GM03348 (cell line): Measurements from ENCODE around the gene MYO3B.

Experiments
- DNase-seq: peaks from one replicate; pipeline ENCODE4 v3.0.0; 2012; ENCODE audit warnings: low spot score

Gene MYO3B, protein sequence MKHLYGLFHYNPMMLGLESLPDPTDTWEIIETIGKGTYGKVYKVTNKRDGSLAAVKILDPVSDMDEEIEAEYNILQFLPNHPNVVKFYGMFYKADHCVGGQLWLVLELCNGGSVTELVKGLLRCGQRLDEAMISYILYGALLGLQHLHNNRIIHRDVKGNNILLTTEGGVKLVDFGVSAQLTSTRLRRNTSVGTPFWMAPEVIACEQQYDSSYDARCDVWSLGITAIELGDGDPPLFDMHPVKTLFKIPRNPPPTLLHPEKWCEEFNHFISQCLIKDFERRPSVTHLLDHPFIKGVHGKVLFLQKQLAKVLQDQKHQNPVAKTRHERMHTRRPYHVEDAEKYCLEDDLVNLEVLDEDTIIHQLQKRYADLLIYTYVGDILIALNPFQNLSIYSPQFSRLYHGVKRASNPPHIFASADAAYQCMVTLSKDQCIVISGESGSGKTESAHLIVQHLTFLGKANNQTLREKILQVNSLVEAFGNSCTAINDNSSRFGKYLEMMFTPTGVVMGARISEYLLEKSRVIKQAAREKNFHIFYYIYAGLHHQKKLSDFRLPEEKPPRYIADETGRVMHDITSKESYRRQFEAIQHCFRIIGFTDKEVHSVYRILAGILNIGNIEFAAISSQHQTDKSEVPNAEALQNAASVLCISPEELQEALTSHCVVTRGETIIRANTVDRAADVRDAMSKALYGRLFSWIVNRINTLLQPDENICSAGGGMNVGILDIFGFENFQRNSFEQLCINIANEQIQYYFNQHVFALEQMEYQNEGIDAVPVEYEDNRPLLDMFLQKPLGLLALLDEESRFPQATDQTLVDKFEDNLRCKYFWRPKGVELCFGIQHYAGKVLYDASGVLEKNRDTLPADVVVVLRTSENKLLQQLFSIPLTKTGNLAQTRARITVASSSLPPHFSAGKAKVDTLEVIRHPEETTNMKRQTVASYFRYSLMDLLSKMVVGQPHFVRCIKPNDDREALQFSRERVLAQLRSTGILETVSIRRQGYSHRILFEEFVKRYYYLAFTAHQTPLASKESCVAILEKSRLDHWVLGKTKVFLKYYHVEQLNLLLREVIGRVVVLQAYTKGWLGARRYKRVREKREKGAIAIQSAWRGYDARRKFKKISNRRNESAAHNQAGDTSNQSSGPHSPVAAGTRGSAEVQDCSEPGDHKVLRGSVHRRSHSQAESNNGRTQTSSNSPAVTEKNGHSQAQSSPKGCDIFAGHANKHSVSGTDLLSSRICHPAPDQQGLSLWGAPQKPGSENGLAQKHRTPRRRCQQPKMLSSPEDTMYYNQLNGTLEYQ (N-terminal part only)

DNA sequence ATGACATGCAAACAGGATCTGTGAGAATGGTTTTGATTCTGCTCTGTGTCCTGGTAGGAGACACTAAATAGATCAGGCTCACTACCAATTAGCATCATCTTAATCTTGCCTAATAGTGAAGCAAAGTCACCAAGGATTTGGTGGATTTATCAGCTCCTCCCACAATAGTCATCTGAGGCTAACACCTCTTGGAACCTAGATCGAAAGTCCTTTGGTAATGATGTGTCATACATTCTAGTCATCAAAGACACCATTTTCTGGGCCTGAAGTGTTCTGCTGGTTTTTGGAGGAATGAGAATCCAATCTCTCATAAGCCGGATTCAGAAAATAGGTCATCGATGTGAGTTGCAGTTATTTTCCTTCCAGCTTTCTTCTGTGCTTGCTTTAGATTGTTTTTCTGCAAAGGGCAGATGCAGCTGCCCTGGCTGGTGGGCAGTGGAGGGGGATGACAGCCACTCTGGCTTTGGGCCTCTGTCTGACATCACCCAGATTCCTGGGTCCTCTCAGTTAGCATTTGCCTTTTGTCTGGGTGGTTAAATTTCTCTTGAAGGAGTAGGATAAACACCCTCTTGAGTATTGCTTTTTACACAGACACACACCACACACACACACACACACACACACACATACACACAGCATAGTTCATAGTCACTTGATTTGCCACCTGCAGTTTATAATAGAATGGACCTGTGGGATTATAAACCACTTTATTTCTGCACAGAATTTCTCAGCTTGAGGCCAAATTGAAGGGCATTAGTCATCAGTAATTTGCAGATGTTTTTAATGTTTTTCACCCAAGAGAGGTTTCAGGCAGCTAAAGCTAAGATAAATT, at the start of gene MYO3B:
Gene MYO3B (plus strand): TSS at position 198 of the 832 bp plus-strand sequence. CDS start 141 bp downstream, at position 339.
- peak; percentile 43 for DNase-seq

DNA sequence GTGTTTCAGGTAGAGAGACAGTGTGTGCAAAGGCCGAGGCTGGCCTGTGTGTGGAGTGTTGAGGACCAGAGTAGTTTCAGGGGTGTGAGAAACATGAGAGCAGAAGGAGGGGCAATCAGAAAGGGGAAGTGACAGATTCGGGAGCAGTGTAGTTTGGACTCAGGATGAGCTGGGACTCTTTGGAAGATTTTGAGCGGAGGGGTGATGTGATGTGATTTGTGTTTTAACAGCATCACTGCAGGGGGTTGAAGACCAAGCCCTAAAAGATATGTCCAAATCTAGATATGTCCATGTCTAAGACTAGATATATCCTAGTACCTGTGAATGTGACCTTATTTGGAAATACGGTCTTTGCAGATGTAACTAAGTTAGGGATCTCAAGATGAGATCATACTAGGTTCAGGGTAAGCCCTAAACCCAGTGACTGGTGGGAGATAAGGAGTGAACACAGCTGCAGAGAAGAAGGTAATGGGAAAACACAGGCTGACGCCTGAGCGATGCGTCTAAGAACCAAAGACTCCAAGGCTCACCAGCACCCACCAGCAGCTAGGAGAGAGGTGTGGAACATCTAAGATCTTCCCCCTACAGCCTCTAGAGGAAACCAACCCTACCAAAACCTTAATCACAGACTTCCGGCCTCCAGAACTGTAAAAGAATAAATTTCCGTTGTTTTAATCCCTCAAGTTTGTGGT, 38.5 kb upstream of the MYO3B start:
- DNase-seq, result no peak

DNA sequence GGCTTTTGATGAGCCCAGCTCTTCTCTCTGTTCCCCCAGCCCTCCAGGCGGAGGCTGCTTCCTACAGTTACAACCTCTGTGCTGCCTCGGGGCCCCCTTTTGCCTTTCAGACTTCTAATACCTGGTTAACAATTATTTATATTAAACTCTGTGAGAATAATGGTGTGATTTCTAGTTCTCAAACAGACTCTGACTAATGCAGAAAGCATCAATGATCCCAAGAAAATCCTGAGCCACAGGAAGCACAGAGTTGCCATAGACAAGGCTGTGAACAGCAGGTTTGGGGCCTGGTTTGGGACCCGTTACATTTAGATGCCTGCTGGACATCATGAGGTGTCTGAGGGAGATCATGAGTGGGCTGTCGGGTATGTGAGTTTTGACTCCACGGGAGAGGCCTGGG, 37.4 kb upstream of the MYO3B start:
- DNase-seq, result no peak

DNA sequence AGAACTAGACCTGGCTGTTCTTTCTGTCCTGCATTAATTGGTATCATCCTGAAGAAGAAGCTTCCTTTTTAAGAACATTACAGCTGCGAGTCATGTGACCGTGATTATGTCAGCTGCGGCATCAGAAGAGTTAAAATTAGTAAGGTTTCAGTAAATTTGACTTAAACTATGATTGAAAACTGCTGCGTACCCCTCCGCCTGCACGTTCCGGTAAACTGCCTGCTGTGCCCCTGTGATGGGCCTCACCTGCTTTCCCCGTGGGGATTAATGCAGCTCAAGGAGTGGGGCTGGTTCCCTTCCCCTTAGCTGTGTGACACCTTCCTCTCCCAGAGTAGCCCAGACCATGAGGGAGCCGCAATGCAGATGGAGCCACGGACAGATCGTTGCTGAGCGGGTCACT, 36.1 kb upstream of the MYO3B start:
- DNase-seq, result no peak

DNA sequence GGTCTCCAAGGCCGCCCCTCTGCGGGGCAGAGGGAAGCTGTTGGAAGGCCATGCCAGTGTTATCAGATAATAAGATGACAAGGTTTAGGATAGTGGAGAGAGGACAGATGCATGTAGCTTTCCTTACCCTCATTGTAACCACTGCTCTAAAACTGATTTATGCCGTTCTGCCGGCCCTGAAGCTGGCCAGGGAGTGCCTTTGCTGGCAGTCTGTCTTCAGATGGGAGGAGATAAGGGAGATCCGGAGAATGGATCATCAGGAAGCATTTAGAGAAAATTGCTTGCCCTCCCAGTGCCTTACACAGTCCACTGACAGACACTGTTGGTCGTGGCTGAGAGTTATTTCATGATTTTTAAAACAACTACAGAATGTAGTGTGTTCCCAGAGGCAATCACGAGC, 35.4 kb upstream of the MYO3B start:
- DNase-seq, result peak; percentile 29

DNA sequence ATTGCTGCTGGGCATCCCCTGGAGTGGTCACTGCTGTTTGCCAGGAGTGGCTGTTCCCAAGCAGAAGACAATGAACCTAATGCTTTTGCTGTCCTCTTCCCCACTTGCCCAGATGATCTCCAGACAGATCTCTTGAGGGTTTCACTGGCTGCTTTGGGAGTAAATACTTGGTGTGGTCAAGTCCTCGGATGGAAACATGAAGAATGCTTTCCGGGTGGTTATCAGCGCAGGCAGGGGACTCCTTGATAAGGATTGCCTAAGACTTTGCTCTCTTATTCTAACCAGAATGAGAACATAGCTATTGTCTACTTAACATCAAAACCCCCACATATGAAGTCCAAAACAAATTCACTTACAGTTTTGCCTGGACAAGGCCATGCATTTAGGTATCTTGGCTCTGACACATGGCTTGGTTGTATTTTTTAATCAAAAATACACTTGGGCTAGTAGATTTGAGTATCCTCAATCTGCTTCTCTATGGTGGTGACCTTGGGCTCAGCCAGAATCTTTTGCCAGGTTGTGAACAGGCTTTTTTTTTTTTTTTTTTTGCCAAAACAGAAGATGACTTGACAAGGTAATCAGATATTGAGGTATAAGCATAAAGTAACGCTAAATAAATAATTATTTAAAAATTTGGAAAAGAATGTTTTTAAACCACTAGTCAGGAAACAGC, 34.8 kb upstream of the MYO3B start:
- DNase-seq, result no peak

DNA sequence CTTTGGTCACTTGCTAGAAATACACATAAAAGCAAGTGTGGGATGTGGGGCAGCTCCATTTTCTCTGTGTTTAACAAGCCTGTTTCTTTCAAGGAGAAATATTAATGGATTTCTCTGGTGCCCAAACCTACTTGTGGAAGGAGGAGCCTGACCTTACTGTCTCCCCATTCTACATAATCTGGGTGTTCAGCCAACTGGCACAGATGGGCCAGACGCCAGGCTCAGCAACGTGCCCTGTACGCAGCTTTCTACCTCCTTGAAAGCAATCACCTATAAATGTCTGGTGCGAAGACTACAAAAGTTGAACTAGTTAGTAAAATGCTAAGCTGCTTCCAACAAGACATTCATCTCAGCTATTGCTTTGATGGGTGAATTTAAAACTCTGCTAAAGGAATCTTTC, 33.2 kb upstream of the MYO3B start:
- DNase-seq, result no peak

DNA sequence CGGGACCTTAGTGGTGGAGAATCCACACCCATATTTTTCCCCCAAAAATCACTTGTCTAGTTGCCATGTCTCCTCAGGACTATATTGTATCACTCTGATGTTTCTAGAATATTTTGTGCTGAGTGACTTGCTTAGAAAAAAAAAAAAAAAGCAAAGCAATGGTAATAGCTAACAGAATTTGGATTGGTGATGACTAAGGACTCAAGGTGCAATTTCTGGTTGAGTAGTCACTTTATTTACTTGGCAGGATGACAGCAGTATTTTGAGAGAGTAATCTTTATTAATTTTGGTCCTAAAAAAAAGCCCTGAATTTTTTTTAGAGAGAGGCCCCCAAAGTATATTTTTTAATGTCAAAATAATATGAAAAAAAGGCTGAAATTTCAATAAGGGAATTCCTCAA, 32.8 kb upstream of the MYO3B start:
- DNase-seq, result no peak

DNA sequence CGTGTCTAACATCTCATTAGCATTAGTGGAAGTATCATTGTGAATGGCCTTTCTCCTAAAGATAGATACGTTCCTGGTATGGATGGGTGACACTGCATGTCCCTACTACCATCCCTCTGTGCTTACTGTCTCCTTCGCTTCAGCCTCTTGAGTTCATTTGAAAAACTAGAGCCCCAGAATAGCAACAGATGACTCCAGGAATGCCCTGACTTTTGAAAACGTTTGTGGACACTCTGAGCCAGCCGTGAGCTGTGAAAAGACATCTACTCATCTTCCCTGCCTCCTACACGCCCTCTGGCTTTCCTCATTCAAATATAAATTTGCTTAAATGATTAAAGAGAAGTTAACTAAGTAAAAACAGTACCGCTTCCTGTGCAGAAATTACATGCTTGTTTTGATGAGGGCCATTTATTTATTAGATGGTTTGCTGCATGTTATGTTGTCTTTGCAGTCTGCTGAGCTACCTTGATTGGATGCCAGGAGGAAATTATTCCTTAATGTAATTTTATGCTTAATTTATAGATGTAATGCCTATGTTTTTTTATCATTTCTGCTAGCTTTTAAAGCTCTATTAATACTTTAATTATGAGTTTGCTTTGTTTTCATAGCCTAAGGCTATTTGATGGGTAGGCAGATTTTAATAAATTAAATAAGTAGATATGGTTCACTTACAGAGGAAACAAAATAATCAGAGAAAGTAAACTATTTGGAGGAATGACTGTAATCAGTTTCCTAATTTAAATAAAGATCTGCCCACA, 32.1 kb upstream of the MYO3B start:
- DNase-seq, result no peak

DNA sequence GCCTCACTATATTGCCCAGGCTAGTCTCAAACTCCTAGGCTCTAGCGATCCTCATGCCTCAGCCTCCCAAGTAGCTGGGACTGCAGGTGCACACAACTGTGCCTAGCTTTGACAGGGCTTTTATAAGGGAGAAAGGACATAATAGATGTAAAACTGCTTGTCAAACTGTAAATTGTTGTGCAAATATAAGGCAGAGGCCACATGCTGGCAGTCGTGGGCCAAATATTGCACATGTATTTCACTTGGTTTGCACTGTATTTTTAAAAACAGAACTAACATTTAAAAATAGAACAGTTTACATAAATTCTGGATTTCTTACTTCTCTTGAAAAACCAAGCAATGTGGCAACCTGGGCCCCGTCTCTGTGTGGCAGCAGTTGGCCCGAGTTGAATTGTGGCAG, 31.2 kb upstream of the MYO3B start:
- DNase-seq, result no peak

DNA sequence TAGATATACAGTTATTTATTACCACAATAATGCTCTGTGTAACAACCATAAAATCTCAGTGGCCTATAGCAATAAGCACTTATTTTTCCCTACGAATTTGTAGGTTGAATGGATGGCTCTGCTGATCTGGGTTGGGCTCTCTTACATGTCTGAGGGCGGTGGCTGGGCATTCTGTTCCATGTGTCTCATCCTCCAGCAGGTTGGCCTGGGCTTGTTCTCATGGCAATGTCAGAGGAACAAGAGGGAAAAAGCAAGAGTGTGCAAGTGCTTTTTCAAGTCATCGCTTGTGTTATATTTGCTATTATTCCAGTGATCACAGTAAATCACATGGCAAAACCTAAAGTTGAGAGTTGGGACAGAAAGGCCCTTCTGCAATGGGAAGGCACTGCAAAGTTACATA, 30.4 kb upstream of the MYO3B start:
- no peak for DNase-seq

DNA sequence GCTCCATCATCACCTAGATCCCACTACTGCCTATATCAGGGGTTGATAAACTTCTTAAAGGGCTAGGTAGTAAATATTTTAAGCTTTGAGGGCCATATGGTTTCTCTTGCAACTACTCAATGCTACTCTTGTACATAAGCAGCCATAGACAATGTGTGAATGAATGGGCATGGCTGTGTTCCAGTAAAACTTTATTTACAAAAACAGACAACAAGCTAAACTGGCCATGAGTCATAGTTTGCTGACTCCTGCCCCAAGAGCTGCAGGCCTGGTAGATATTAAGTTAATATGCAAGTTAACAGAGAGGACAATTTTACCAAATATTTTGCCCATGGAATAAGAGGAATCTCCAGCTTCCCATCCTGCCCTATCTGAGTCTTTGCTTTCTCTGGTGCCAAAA, 29.8 kb upstream of the MYO3B start:
- no peak for DNase-seq

DNA sequence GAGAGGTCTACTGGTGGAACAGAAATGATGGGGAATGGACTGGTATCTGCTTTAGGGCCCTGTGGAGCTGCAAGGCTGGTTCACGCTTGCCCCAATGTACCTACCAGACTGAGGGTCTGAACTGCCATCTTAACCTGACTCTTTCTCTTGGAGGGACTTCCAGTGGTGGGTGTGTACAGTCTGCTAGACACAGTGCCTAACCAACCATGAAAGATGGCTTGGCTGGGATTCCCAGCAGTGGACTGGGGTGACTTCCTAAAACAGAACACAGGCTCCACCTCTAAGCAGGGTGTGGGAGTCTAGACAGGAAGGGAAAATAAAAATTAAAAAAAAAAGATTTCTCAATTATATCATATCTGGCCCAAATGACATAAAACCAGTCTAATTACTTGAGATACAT, 25.5 kb upstream of the MYO3B start:
- DNase-seq, result no peak

DNA sequence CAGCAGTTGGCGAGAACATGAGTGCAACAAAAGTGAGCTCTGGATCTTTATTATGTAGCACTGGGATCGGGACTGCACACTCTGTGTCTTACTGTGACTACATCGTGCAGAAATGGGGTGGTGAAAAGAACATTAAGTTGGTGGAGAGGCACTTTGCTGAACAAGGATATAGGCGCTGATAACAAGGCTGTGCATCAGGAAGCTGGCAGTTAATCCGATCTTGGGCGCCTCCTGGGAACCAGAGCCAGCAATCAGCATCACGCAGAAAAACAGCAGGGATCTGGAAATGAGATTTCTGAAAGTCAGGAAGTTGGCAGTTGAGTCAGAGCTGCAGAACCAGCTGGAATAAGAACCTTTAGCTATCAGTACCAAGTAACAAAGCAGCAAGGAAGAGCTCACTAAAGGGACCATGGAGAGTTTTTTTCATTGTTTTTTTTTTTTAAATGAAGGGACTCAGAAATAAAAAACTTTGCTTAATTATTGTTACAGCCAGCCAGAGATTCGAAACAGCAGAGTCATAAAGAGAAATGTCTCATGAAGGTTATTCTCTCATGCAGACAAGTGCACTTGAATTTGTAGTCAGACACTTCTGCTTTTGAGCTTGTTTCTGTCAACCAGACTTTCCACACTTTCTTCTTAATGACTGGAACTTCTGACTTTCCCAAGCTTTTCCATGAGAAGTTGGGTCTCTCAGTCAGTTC, 22.8 kb upstream of the MYO3B start:
- DNase-seq, result peak; percentile 55

DNA sequence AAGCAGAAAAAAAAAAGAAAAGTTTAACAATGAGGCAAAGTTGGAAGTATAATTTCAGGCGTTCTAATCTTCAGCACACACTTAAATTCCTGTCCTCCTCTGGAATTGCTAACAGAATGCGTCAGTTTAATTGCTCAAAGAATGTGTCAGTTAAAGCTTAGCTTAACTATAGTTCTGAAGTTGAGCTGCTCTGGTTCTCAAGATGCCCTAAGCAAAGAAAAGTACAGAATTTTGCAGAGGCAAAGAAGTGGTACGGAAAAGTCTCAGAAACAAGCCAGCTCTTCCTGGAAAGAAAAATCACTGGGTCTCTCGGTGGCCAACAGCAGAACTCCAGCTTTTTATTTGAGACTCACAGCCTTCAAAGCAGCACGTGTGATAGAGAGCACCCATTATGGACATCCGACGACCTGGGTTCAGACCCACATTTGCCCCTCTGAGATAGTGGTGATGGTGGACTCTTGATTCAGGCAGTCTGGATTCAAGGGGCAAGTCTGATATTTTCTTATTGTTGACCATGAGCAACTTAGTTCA, 22.2 kb upstream of the MYO3B start:
- DNase-seq, result no peak

DNA sequence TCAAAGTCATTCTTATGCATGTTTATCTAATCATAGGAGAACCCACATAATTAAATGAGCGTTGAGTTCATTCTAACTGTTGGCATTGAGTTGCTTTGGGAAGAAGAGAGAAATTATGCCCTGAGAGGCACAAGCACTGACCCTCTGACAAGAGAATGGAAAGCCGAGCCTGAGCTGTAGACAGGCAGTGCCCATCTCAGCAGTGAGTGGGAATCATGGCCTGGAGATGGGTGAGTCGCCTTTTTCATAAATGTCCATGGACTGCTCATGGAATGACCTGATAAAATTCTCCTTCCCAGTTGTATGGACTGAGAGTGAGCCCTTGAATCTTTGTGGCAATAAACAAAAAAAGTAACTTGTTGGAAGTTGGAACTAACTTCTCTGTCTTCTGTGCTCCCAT, 21.4 kb upstream of the MYO3B start:
- DNase-seq, result no peak

DNA sequence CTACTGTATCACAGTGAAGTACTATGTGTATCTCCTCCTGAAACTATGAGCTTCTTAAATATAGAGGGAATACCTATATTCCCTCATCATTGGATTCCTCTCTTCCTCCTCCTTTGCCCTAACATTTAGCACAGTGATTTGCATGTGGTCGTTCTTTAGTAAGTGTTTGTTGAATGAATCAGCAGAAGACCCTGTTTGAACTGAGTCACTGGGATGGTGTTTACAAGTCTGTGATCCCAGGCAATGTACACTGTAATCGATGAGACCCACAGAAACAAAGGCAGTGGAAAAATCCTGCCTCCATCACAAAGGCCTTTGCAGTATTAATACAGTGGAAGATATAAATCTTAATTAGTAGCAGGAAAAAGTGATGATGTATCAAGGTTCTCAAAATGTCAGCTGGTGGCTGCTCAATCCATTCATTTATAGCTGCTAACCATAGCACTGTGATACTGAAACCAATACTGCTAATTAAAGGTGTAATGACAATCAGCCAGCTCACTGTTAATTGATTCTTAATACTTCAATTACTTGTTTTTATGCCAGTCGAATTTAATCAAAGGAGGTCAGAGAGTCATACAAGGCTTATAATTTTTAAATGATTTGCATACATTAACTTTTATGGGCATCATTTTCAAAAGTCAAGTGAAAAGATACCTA, 20.8 kb upstream of the MYO3B start:
- DNase-seq, result no peak

DNA sequence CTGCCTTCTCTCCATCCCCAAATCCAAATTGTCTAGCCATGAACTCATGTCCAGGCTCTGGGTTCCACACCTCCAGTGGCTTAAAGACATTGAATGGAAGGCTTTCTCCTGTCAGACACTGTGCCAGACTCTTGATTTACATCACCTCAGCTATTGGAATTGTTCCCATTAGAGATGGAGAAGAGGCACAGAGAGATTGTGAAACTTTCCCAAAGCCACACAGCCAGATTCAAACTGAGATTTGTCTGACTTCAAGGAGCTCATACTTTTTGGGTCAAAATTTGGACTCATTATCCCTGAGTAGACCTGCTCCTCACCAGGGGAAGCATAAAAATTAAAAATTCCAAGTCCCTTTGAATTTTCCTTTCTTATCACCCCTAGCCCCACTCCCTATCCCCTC, 18.9 kb upstream of the MYO3B start:
- DNase-seq, result no peak
